Upper lobe of left lung (tissue), 4 donors: ENCODE results near the gene NFIL3.
"Not testable (repeated sequence)": the region's sequence is repeated elsewhere in the genome, so short reads cannot be mapped to it uniquely, and the experiment has no call there.

Experiments
- CTCF ChIP-seq, 6 experiments: fragments of 450-650 bp in 4 of 6; fragments of 200-600 bp in 2 of 6; sonication (generic) in 2 of 6; IDR thresholded peaks; one replicate each; pipeline ENCODE4 v1.5.1; 2016 to 2019; ENCODE audit warnings: antibody characterized with exemption in 6 of 6
- EP300 ChIP-seq, 4 donors: sonication (generic); formaldehyde crosslinking; IDR thresholded peaks; one replicate each; pipeline ENCODE4 v1.5.1; 2017; ENCODE audit warnings: antibody characterized with exemption in 4 of 4, control low read depth in 2 of 4
- POLR2A ChIP-seq, 4 donors: fragments of 450-650 bp; IDR thresholded peaks; one replicate each; pipeline ENCODE4 v1.5.1; 2016 to 2017; ENCODE audit warnings: antibody characterized with exemption in 4 of 4, mild to moderate bottlenecking in 2 of 4
- POLR2AphosphoS5 ChIP-seq, 2 donors: sonication (generic); formaldehyde crosslinking; IDR thresholded peaks; one replicate each; pipeline ENCODE4 v1.5.1; 2017; ENCODE audit warnings: antibody characterized with exemption in 2 of 2

DNA sequence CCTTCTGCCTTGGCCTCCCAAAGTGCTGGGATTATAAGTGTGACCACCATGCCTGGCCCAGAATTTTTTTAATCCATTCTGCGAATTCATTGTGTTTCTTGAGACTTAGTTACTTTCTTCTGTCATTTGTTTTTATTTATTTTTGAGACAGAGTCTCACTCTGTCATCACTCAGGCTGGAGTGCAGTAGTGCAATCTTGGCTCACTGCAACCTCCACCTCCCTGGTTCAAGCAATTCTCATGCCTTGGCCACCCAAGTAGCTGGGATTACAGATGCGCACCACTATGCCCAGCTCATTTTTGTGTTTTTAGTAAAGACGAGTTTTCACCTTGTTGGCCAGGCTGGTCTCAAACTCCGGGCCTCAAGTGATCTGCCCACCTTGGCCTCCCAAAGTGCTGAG, 33.9 kb downstream of the NFIL3 start:
- not testable (repeated sequence) for TF ChIP-seq CTCF, POLR2AphosphoS5, EP300, POLR2A (IDR thresholded peaks at IDR 0.05)
